ENCODE results near the gene HOXA9.

Gene HOXA9

DNA sequence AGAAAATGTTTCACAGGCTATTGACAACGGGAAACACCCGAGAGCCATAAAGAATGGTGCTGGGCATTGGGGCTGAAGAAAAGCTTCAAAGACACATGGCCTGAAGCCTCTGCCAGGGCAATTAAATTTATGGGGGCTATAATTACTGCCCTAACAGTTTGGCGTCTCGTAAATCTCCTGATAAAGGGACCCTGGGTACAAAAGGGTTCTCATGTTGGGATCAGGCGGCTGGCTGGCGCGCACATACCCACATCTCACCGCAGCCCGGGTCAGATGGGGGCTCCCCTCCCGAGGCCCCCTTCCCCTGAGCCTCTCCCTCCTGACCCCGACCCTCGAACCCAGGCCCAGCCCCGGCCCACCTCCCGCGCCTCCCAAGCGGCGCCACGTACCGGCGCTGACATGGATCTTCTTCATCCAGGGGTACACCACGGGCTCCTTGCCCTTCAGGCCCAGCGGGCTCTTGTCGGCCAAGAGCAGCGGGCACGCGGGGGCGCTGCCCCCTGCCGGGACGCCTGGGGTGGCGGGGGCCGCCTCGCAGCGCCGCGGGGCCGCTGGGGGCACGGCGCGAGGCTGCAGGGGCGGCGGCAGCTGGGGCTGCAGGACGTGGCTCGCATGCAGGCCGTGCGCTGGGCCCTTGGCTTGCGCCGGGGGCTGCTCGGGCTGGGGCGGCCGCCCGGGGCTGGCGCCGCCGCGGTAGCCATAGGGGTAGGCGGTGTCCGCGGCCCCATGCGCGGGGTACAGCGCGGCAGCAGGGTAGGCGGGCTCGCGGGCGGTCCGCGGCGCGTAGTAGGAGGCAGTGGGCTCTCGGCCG is 35.4 kb downstream of the HOXA9 start:
- Mint-ChIP-seq H3K27me3 (peaks cover 44% of the 10 kb centered on the region), H3K4me3 (no peak overlapping the region), H3K9me3 (no peaks in the 10 kb centered on the region), H3K4me1 (peaks cover 12% of the 10 kb centered on the region), H3K36me3 (no peaks in the 10 kb centered on the region), H3K27ac (no peak overlapping the region)
- CTCF ChIA-PET = interaction anchor here (1.6 kb wide), 1 partner anchor 20 kb away, joined by 4 read pairs; no protein-coding TSS in a partner anchor
- DNase-seq = no peak

DNA sequence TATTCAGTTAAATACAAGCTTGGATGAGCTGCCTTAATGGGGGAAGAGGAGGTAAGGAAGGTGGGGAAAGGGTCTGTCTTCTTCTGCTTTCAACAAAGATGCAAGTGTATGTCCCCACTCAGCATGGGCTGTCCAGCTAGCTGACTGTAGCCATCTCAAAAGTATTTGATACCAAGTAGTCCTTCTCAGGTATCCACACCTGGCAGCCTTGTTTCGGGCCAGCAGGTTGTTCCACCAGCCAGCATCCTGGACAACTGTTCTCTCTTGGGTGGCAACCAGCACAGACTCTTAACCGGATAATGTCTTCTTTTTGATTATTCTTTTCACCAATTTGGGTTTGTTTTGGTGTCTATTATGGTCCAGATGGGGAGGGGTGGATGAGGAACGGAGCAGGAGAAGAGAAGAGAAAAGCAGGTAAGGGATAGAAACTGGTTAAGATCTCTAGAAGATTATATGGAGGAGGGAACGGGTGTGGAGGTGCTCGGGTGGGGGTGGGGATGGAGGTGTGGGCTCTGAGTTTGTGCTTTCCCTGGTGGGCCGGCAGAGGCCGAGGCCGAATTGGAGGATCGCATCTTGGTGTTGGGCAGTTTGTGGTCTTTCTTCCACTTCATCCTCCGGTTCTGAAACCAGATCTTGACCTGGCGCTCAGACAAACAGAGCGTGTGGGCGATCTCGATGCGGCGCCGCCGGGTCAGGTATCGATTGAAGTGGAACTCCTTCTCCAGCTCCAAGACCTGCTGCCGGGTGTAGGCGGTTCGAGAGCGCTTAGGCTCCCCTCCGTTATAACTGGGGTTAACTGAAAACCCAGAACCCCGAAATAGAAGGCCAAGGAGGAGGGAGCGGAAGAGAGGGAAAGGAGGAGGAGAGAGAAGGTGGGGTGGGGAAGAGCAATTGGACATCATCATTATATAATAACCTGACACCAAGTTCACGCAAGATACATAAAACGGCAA is 36.3 kb downstream of the HOXA9 start:
- Mint-ChIP-seq H3K4me1 (peaks cover 4% of the 10 kb centered on the region), H3K27ac (no peak overlapping the region), H3K27me3 (peaks cover 38% of the 10 kb centered on the region), H3K36me3 (no peaks in the 10 kb centered on the region), H3K4me3 (no peak overlapping the region), H3K9me3 (no peaks in the 10 kb centered on the region)
- DNase-seq = no peak
- CTCF ChIA-PET = interaction anchor here (1.3 to 1.6 kb wide), 2 partner anchors 9 to 21 kb away, joined by 3 to 4 read pairs; no protein-coding TSS in a partner anchor

DNA sequence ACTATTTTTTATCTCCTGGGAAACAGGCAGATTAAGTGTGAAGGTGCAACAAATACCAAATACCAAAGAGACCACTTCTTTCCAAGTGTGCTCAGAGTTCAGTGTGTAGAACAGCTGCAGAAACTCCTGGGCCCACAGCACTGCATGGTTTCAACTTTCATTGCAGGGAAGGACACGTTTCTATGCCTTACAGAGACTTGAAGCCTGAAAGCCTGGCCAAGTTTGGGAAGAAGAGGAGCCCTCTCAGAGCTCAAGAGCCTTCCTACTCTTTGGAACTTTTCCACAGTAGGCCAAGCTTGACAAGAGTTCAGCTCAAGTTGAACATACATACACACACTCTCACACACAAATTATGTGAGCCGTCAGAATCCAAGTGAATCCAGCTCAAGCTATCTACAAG is 37.3 kb downstream of the HOXA9 start:
- no peaks in the 10 kb centered on the region for H3K4me1 Mint-ChIP-seq
- H3K36me3 Mint-ChIP-seq = no peaks in the 10 kb centered on the region
- H3K27ac Mint-ChIP-seq = no peak overlapping the region
- CTCF ChIA-PET = interaction anchor here (1.3 to 1.6 kb wide), 2 partner anchors 8 to 22 kb away, joined by 3 to 4 read pairs; no protein-coding TSS in a partner anchor
- peaks cover 35% of the 10 kb centered on the region for H3K27me3 Mint-ChIP-seq
- no peak for DNase-seq
- no peaks in the 10 kb centered on the region for H3K9me3 Mint-ChIP-seq
- no peak overlapping the region for H3K4me3 Mint-ChIP-seq

DNA sequence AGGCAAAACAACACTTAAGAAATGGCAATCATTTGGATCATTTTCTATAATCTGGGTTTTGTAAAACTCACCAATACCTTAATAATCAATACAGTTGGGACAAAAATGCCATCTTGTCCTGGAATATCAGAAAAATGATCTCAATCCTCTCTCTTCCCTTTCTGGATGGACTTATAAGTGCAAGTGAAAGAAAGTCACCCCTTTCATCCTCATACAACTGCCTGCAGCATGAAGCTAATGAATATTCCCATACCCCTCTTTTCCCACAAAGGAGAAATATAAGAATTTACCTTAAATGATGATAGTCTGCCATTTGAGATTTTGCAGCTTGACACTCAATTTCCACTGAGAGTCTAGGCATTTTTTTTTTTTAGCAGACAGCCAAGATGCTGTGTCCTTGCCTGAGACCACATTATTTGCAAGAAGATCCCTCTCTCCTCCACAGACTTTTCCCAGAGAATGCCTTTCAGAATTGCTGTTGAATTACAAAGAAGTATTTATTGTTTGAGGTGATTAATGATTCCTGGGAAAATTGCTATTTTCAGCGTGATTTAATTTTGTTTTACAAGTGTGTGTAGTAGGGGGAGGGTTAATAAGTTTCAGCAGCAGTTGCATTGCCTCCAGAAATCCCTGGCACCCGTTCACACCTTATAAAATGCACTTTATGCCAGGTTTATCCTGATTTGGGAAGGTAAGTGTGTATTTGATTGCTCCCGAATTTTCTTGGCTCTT is 38.6 kb downstream of the HOXA9 start:
- DNase-seq = no peak
- H3K36me3 Mint-ChIP-seq = no peaks in the 10 kb centered on the region
- CTCF ChIA-PET = no interaction called here

DNA sequence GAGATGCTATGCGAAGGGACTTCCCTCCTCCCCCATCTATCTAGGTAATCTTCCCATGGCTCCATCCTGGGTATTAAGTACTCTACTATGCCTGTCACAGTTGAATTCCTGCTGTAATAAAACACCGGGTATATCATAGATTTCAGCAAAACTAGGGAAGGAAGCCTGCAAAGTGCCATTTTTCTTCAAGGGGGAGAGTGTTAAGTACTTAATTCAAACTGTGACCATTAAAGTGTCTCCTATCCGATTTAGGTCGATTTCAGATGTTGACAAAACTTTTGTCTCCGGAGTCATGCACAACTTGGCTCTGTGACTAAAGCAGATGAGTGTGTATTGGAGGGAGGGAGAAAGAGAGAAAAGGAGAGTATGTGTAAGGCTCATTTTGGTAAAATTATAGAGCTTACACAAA is 39.3 kb downstream of the HOXA9 start:
- Mint-ChIP-seq H3K4me1 (no peaks in the 10 kb centered on the region), H3K36me3 (no peaks in the 10 kb centered on the region), H3K9me3 (no peaks in the 10 kb centered on the region), H3K27me3 (peaks cover 26% of the 10 kb centered on the region), H3K4me3 (no peak overlapping the region), H3K27ac (no peak overlapping the region)
- CTCF ChIA-PET = no interaction called here
- DNase-seq = no peak

More for the DNA sequence above, 38.6 kb downstream of the HOXA9 start:
- H3K27ac Mint-ChIP-seq = no peak overlapping the region
- peaks cover 33% of the 10 kb centered on the region for H3K27me3 Mint-ChIP-seq
- no peak overlapping the region for H3K4me3 Mint-ChIP-seq
- H3K4me1 Mint-ChIP-seq = no peaks in the 10 kb centered on the region
- no peaks in the 10 kb centered on the region for H3K9me3 Mint-ChIP-seq

DNA sequence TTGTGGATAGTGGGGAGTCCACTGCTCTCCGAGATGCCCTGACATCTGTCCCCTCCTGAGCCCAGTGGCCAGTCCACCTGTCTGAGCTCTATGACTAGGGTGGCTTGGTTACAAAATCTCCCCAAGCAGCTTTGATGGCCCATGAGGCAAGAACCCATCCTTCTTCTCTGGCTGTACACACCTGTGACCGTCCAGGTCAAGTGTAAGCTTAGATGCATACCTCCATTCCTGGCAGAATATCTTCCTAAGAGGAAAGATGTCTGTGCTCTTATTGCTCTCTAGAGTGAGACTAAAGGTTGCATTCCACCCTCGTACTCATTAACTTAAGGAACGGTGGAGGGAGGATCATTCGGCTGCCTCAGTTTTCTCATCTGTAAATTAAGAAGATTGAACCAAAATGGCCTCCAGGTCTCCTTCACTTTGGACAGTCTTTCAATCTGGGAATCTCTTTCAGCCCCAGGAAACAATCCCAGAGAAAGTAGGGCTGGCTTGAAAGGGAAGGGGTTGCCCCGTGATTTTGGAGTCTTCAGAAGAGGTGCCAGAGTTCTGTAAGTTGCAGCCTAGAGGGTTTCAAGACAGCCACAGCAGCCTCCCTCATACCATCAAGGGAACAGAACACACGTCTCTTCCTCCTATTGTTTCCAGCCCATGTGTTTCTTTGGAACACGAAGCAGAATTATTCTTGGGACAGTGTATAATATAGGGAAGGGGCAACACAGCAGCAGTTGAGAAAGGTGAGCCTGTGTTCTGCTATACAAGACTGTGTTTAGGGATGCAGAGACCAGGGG is 40.2 kb downstream of the HOXA9 start:
- Mint-ChIP-seq H3K4me3 (no peak overlapping the region), H3K27me3 (peaks cover 26% of the 10 kb centered on the region), H3K9me3 (no peaks in the 10 kb centered on the region), H3K36me3 (no peaks in the 10 kb centered on the region), H3K4me1 (no peaks in the 10 kb centered on the region), H3K27ac (no peak overlapping the region)
- CTCF ChIA-PET = no interaction called here
- no peak for DNase-seq

DNA sequence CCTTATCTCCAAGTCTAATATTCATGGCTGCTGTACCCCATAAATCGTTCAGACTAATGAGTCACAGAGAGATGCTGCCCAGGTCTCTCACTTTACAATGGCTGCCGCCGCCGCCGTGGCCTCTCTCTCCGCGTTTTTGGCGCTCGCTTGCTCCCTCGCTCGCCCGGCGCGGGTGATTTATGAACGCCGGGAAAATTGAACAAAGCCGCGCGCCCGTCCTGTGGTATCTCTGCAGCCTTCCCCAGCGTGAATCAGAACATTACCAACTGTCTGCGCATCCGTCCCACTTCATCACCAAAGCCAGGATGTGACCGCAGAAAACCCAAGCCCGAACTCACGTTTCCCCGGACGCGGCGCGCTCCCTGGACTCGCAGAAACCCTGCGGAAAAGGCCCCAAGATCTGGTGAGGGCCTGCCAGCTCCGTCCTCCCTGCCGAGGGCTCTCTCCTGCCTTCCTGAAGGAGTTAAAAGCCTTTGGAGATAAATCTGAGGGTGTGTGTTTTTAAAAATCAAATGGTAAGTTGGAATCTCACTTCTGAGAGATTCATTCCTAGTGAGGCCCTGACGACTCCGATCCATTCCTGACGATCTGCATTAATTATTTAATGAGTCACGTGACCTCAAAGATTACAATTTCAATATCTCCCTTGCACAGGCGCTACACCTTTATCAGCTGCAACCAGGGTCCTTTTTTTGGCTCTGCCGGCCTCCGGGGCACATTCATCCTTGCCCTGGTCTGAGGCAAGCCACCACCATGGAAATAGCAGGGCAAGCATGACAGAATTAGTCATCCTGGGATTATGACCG is 41.0 kb downstream of the HOXA9 start:
- CTCF ChIA-PET = no interaction called here
- H3K36me3 Mint-ChIP-seq = no peaks in the 10 kb centered on the region
- H3K4me3 Mint-ChIP-seq = no peak overlapping the region
- DNase-seq = no peak
- H3K9me3 Mint-ChIP-seq = no peaks in the 10 kb centered on the region
- peaks cover 26% of the 10 kb centered on the region for H3K27me3 Mint-ChIP-seq
- no peak overlapping the region for H3K27ac Mint-ChIP-seq
- no peaks in the 10 kb centered on the region for H3K4me1 Mint-ChIP-seq

DNA sequence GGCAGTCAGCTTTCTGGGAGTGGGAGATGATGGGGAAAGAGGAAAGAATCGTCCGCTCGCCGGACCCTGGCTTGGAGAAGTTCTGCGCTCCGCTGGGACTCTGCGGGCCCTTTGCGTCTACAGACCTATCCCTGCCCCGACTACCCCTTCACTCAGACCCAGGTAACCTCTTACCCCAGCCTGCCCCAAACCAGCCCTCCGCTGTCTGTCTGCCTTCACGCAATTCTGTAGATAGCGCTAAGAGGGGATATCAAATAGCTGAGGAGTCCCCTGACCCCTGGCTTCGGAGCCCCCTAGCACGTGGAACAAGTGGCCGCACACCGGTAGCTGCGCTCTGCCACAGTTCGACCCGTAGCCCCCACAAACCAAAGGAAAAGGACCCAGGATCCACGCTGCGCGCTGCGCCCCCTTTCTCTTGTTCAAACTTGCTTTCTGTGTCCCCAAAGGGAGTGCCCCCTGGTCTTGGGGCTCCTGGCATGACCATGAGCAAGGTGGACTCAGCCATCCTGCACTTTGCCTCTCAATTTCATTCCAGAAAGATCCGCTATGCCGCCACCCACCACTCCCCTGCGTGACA is 41.8 kb downstream of the HOXA9 start:
- peaks cover 19% of the 10 kb centered on the region for H3K27me3 Mint-ChIP-seq
- CTCF ChIA-PET = no interaction called here
- no peak for DNase-seq

DNA sequence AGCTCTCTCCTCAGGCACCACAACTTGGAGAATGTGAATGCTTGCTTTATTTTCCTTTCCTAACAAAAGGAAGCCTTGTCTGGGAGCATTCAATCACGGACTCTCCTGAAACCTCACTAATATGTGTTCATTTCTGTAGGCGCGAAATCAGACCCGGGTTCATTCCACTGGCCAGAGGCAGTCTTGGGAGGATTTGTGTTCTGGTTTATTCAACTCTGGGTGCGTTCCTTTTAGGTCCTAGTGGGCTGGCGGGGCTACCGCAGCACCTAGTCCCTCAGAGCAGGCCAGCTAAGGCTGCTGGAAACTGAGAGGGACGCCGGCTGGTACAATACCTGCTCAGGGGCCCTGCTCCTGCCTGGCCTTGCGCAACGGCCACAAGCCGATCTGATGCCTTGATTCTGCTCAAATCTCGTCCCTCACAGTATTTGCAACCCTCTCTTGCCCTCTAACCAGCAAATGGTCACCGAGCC is 42.3 kb downstream of the HOXA9 start:
- Mint-ChIP-seq H3K4me1 (no peaks in the 10 kb centered on the region), H3K4me3 (no peak overlapping the region), H3K9me3 (no peaks in the 10 kb centered on the region), H3K36me3 (no peaks in the 10 kb centered on the region), H3K27me3 (peaks cover 19% of the 10 kb centered on the region), H3K27ac (no peak overlapping the region)
- DNase-seq = no peak
- CTCF ChIA-PET = no interaction called here

More for the DNA sequence above, 41.8 kb downstream of the HOXA9 start:
- Mint-ChIP-seq H3K36me3 (no peaks in the 10 kb centered on the region), H3K4me3 (no peak overlapping the region), H3K27ac (no peak overlapping the region), H3K4me1 (no peaks in the 10 kb centered on the region), H3K9me3 (no peaks in the 10 kb centered on the region)

DNA sequence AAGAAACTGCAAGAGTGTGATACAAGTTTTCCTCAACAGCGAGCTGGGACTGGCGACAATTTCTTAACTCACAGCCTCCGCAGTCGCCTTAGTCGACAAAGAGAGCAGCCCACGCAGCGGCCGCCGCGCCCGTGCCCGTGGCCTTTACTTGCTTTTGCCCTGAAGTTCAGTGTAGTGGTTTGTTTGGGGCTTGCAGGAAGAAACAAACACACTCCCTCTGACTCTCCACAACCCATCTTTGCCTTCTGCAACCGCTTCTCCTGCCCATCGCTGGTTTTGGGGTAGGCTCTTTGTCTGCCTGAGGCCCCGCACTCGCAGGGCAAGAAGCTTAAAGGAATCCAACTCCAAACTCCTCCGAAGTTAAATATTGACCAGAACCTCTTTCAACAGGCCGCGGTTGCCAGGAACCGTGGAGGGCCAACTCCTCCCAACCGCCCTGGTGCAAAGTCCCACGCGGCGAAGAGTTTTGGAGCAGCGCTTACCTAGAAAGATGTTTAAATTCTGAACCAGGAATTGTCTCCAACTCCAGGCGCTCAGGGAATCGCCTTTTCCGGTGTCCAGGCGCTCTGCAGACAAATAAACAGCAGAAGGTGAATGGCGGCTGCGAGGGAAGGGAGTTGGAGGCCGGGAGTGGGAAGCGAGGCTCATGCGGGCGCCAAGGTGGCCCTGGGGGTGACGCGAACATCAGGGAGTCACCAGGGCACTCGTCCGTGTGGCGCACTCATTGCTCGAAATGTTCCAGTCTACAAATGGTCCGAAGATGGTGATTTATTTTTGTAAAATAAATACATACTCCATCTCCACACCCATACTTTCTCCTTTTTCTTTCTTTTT is 43.0 kb downstream of the HOXA9 start:
- Mint-ChIP-seq H3K4me1 (no peaks in the 10 kb centered on the region), H3K9me3 (no peaks in the 10 kb centered on the region), H3K27me3 (peaks cover 18% of the 10 kb centered on the region), H3K4me3 (no peak overlapping the region), H3K36me3 (no peaks in the 10 kb centered on the region), H3K27ac (no peak overlapping the region)
- CTCF ChIA-PET = no interaction called here
- no peak for DNase-seq

DNA sequence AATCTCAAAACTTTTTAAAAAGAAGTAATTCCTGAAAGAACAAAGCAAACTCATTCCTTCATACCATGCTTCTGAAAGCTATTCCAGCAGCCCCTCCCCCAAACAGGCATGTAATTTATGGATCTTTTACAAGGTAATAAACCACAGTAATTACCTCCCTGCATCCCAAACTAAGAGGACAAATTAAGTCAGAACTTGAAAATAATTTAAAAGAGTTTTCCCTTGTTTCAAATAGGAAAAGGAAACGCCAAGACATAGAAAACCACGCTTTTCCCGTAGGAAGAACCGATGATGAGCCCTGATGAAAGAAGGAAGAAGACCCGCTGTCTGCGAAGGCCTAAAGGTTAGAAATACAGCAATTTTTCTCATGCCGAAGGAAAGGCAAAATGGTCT is 43.7 kb downstream of the HOXA9 start:
- Mint-ChIP-seq H3K4me1 (no peaks in the 10 kb centered on the region), H3K36me3 (no peaks in the 10 kb centered on the region), H3K4me3 (no peak overlapping the region), H3K9me3 (no peaks in the 10 kb centered on the region), H3K27me3 (peaks cover 15% of the 10 kb centered on the region), H3K27ac (no peak overlapping the region)
- CTCF ChIA-PET = no interaction called here
- no peak for DNase-seq

DNA sequence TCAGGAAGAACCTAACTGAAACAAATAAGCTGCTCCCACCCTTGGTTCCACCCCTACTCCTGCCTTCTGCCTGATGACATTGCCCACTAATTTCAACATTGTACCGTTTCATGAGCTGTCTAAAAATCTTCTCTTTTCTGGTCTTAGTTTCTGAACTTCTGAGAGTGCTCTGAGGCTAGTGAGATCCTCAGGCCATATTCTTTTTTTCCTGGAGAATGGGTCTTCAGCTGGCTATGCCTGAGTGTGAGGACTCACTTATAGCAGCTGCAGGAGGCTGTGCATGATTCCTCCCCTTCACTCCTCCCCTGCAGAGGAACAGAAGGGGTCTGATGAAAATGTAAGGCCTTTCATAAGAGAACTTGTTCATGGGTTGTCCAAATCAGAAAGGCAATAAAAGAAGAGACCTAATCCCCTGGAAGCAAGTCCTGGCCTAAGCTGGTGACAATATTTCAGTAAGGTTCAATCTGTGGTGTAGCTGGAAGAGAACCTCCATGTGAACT is 45.9 kb downstream of the HOXA9 start:
- Mint-ChIP-seq H3K9me3 (no peaks in the 10 kb centered on the region), H3K27me3 (peaks cover 14% of the 10 kb centered on the region), H3K27ac (no peak overlapping the region), H3K4me1 (no peaks in the 10 kb centered on the region), H3K36me3 (no peaks in the 10 kb centered on the region), H3K4me3 (no peak overlapping the region)
- DNase-seq = no peak
- CTCF ChIA-PET = interaction anchor here (0.9 kb wide), 1 partner anchor 9 kb away, joined by 3 read pairs; no protein-coding TSS in a partner anchor

Measured in activated naive CD4-positive, alpha-beta T cell treated with anti-CD3 and anti-CD28 coated beads, Interleukin-2, amount 10 ng/mL, durations not matched to agents 7 days and 5 days (primary cell).